GM23338 (cell line): Measurements from ENCODE around the gene MAD1L1.

ENCODE experiments used
- CREB1 ChIP-seq: fragments of 250-450 bp; sonication (Bioruptor Pico); IDR thresholded peaks from 2 replicates; pipeline ENCODE4 v1.5.0; 2020; ENCODE audit warnings: low read depth, mild to moderate bottlenecking, moderate library complexity
- CTCF ChIP-seq, 2 experiments: fragments of 200-600 bp in 1 of 2; sonication (generic) in 1 of 2; conservative IDR thresholded peaks; 2 replicates each; pipeline versions ENCODE4 v1.5.1 to v1.6.1; 2016 to 2017; ENCODE audit warnings: antibody characterized with exemption in 2 of 2, low read depth in 2 of 2, mild to moderate bottlenecking in 2 of 2, moderate library complexity in 1 of 2
- EZH2 ChIP-seq: fragments of 200-600 bp; sonication (generic); IDR thresholded peaks from one replicate; pipeline ENCODE4 v1.8.0; 2017; ENCODE audit warnings: antibody characterized with exemption, mild to moderate bottlenecking, low read depth; ENCODE audit not compliant: unreplicated experiment
- EZH2phosphoT487 ChIP-seq: fragments of 200-600 bp; sonication (generic); IDR thresholded peaks from one replicate; pipeline ENCODE4 v1.8.1; 2018; ENCODE audit warnings: antibody characterized with exemption; ENCODE audit not compliant: unreplicated experiment
- JUNB ChIP-seq: IDR thresholded peaks from one replicate; pipeline ENCODE4 v1.6.1; 2016; ENCODE audit warnings: antibody characterized with exemption; ENCODE audit not compliant: unreplicated experiment
- NANOG ChIP-seq: IDR thresholded peaks from 2 replicates; pipeline ENCODE4 v1.6.1; 2016; ENCODE audit warnings: antibody characterized with exemption, borderline replicate concordance
- POLR2AphosphoS5 ChIP-seq: IDR thresholded peaks from 2 replicates; pipeline ENCODE4 v1.6.1; 2016; ENCODE audit warnings: antibody characterized with exemption, low read depth
- REST ChIP-seq: IDR thresholded peaks from one replicate; pipeline ENCODE4 v1.6.1; 2018; ENCODE audit warnings: antibody characterized with exemption; ENCODE audit not compliant: unreplicated experiment
- STAT1 ChIP-seq: IDR thresholded peaks from one replicate; pipeline ENCODE4 v1.6.1; 2016; ENCODE audit warnings: antibody characterized with exemption; ENCODE audit not compliant: unreplicated experiment
- ZNF114 ChIP-seq: fragments of 250-450 bp; sonication (Bioruptor Pico); IDR thresholded peaks from 2 replicates; pipeline ENCODE4 v1.5.0; 2020; ENCODE audit warnings: mild to moderate bottlenecking, moderate library complexity
- ZNF331 ChIP-seq: fragments of 250-450 bp; sonication (Bioruptor Pico); IDR thresholded peaks from 2 replicates; pipeline ENCODE4 v1.5.0; 2020; ENCODE audit warnings: low read depth, mild to moderate bottlenecking, moderate library complexity
- TF ChIP-seq, protein P1 (sequence below): IDR thresholded peaks from 2 replicates; pipeline ENCODE4 v1.6.1; 2016; ENCODE audit warnings: antibody characterized with exemption
- TF ChIP-seq, protein P2 (sequence below): fragments of 250-450 bp; sonication (Bioruptor Pico); IDR thresholded peaks from 2 replicates; pipeline ENCODE4 v1.5.0; 2020; ENCODE audit warnings: mild to moderate bottlenecking, moderate library complexity

GRCh38 chr7:2048531-2048930, 184.2 kb downstream of the MAD1L1 start:
- TF ChIP-seq EZH2phosphoT487 (no peak), REST (no peak), STAT1 (no peak), CTCF (conservative IDR thresholded peaks at IDR 0.05; ENCODE audit: low read depth in 2 of 2) (no peak), NANOG (no peak), EZH2 (no peak), POLR2AphosphoS5 (no peak), JUNB (no peak), ZNF331 (CRISPR knock-in tag) (no peak), CREB1 (no peak), ZNF114 (CRISPR knock-in tag) (no peak)
- TF ChIP-seq, protein P1, sequence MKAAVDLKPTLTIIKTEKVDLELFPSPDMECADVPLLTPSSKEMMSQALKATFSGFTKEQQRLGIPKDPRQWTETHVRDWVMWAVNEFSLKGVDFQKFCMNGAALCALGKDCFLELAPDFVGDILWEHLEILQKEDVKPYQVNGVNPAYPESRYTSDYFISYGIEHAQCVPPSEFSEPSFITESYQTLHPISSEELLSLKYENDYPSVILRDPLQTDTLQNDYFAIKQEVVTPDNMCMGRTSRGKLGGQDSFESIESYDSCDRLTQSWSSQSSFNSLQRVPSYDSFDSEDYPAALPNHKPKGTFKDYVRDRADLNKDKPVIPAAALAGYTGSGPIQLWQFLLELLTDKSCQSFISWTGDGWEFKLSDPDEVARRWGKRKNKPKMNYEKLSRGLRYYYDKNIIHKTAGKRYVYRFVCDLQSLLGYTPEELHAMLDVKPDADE = no peak
- TF ChIP-seq, protein P2, sequence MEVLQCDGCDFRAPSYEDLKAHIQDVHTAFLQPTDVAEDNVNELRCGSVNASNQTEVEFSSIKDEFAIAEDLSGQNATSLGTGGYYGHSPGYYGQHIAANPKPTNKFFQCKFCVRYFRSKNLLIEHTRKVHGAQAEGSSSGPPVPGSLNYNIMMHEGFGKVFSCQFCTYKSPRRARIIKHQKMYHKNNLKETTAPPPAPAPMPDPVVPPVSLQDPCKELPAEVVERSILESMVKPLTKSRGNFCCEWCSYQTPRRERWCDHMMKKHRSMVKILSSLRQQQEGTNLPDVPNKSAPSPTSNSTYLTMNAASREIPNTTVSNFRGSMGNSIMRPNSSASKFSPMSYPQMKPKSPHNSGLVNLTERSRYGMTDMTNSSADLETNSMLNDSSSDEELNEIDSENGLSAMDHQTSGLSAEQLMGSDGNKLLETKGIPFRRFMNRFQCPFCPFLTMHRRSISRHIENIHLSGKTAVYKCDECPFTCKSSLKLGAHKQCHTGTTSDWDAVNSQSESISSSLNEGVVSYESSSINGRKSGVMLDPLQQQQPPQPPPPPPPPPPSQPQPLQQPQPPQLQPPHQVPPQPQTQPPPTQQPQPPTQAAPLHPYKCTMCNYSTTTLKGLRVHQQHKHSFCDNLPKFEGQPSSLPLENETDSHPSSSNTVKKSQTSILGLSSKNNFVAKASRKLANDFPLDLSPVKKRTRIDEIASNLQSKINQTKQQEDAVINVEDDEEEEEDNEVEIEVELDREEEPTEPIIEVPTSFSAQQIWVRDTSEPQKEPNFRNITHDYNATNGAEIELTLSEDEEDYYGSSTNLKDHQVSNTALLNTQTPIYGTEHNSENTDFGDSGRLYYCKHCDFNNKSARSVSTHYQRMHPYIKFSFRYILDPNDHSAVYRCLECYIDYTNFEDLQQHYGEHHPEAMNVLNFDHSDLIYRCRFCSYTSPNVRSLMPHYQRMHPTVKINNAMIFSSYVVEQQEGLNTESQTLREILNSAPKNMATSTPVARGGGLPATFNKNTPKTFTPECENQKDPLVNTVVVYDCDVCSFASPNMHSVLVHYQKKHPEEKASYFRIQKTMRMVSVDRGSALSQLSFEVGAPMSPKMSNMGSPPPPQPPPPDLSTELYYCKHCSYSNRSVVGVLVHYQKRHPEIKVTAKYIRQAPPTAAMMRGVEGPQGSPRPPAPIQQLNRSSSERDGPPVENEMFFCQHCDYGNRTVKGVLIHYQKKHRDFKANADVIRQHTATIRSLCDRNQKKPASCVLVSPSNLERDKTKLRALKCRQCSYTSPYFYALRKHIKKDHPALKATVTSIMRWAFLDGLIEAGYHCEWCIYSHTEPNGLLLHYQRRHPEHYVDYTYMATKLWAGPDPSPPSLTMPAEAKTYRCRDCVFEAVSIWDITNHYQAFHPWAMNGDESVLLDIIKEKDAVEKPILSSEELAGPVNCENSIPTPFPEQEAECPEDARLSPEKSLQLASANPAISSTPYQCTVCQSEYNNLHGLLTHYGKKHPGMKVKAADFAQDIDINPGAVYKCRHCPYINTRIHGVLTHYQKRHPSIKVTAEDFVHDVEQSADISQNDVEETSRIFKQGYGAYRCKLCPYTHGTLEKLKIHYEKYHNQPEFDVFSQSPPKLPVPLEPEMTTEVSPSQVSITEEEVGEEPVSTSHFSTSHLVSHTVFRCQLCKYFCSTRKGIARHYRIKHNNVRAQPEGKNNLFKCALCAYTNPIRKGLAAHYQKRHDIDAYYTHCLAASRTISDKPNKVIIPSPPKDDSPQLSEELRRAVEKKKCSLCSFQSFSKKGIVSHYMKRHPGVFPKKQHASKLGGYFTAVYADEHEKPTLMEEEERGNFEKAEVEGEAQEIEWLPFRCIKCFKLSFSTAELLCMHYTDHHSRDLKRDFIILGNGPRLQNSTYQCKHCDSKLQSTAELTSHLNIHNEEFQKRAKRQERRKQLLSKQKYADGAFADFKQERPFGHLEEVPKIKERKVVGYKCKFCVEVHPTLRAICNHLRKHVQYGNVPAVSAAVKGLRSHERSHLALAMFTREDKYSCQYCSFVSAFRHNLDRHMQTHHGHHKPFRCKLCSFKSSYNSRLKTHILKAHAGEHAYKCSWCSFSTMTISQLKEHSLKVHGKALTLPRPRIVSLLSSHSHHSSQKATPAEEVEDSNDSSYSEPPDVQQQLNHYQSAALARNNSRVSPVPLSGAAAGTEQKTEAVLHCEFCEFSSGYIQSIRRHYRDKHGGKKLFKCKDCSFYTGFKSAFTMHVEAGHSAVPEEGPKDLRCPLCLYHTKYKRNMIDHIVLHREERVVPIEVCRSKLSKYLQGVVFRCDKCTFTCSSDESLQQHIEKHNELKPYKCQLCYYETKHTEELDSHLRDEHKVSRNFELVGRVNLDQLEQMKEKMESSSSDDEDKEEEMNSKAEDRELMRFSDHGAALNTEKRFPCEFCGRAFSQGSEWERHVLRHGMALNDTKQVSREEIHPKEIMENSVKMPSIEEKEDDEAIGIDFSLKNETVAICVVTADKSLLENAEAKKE = no peak
